Lower leg skin (tissue), 4 donors: ENCODE data around the gene ANTXR1. TPM values are rescaled to one million over a fixed set of nuclear protein-coding genes. Genes with fewer than 3 reads are reported as not detected.

ENCODE experiments used
- DNase-seq, 2 donors: peaks; one replicate each; pipeline ENCODE4 v3.0.0-alpha.2; 2019; ENCODE audit warnings: low spot score in 2 of 2
- H3K4me3 ChIP-seq: fragments of 200-600 bp; sonication (generic); 2 replicates; pipeline ENCODE4 v1.5.1; 2017; ENCODE audit warnings: mild to moderate bottlenecking, low read depth; ENCODE audit not compliant: poor library complexity, severe bottlenecking
- POLR2A ChIP-seq, 2 donors: fragments of 450-650 bp; IDR thresholded peaks; one replicate each; pipeline ENCODE4 v1.6.1; 2016 to 2017; ENCODE audit warnings: antibody characterized with exemption in 2 of 2, mild to moderate bottlenecking in 1 of 2, moderate library complexity in 1 of 2
- WGBS, 2 donors: methylation state at CpG; one replicate each; pipeline ENCODE4 v1.1.5; 2018; 5-methylcytosine and 5-hydroxymethylcytosine counted together
- intact Hi-C: fragments of 100-400 bp; cut with DNase I; formaldehyde crosslinking; loops from one replicate; pipeline ENCODE4 v1.15.0; 2023; ENCODE audit warnings: low total_unique reads
- microRNA-seq, 2 donors: library from miRNA; unstranded; fragments of <30 nt; microRNA quantifications; one replicate each; pipeline ENCODE4, GENCODE V29; 2016; ENCODE audit warnings: borderline replicate concordance in 2 of 2, borderline number of aligned reads in 1 of 2
- total RNA-seq, 4 donors: library from RNA; depleted of rRNA; stranded (reverse); fragments of >200 nt; gene quantifications; one replicate each; pipeline ENCODE4 v1.1.0, GENCODE V29; 2016
- TF ChIP-seq, protein P1 (sequence below), 3 donors: fragments of 450-650 bp; IDR thresholded peaks; one replicate each; pipeline ENCODE4 v1.5.1; 2016; ENCODE audit warnings: antibody characterized with exemption in 3 of 3, mild to moderate bottlenecking in 3 of 3, moderate library complexity in 2 of 3

Gene ANTXR1
- total RNA-seq, 4 donors from 2014 or later: 43.3 to 56.7 (median 52.7) TPM

DNA sequence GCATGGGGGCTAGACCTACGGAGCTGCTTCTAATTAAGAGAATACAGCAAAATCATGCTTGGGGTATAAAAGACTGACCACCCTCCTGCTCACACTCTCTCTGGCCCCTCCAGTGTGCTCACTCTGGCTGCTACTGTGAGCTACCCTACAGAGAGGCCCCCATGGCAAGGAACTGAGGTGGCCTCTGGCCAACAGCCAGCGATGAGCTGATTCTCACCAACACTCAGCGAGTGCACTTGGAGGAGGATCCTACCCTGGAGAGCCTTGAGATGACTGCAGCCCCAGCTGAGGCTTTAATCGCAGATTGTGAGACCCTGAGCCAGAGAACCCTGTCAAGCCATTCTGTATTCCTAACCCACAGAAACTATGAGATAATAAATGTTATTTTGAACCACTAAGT lies 285.9 kb downstream of the ANTXR1 start:
- no peak overlapping the region for H3K4me3 ChIP-seq
- intact Hi-C loops: no loop called here
- 65 to 75% methylated on average over 4 of the region's 4 CpGs for WGBS, 2 donors
- TF ChIP-seq POLR2A (IDR thresholded peaks at IDR 0.05): no peak
- TF ChIP-seq, protein P1, sequence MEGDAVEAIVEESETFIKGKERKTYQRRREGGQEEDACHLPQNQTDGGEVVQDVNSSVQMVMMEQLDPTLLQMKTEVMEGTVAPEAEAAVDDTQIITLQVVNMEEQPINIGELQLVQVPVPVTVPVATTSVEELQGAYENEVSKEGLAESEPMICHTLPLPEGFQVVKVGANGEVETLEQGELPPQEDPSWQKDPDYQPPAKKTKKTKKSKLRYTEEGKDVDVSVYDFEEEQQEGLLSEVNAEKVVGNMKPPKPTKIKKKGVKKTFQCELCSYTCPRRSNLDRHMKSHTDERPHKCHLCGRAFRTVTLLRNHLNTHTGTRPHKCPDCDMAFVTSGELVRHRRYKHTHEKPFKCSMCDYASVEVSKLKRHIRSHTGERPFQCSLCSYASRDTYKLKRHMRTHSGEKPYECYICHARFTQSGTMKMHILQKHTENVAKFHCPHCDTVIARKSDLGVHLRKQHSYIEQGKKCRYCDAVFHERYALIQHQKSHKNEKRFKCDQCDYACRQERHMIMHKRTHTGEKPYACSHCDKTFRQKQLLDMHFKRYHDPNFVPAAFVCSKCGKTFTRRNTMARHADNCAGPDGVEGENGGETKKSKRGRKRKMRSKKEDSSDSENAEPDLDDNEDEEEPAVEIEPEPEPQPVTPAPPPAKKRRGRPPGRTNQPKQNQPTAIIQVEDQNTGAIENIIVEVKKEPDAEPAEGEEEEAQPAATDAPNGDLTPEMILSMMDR (IDR thresholded peaks at IDR 0.05): no peak
- DNase-seq: no peak

Small RNA genes within 50 kb of the gene (microRNA-seq; reads per million reads assigned to microRNA genes)
- 0.57 to 0.68 reads per million in 2 donors for gene MIR3126

Other genes with a start within 250 kb of the ANTXR1 start
- gene BMP10, start 141.8 kb upstream of the ANTXR1 start, total RNA-seq: under 1 TPM in 1 of 4 donors, not detected in 3; 0.19 TPM
- not detected for gene GKN2, start 60.3 kb upstream of the ANTXR1 start, total RNA-seq
- gene GKN1, start 38.5 kb upstream of the ANTXR1 start, total RNA-seq: not detected